GM18508 (cell line): ENCODE data around the gene TACO1.

ENCODE experiments used
- ATAC-seq: cut with Tn5 transposase; IDR thresholded peaks from one replicate; pipeline ENCODE4 v1.9.1; 2021; ENCODE audit warnings: moderate number of reproducible peaks; ENCODE audit not compliant: insufficient read depth, unreplicated experiment

TACO1 gene

DNA sequence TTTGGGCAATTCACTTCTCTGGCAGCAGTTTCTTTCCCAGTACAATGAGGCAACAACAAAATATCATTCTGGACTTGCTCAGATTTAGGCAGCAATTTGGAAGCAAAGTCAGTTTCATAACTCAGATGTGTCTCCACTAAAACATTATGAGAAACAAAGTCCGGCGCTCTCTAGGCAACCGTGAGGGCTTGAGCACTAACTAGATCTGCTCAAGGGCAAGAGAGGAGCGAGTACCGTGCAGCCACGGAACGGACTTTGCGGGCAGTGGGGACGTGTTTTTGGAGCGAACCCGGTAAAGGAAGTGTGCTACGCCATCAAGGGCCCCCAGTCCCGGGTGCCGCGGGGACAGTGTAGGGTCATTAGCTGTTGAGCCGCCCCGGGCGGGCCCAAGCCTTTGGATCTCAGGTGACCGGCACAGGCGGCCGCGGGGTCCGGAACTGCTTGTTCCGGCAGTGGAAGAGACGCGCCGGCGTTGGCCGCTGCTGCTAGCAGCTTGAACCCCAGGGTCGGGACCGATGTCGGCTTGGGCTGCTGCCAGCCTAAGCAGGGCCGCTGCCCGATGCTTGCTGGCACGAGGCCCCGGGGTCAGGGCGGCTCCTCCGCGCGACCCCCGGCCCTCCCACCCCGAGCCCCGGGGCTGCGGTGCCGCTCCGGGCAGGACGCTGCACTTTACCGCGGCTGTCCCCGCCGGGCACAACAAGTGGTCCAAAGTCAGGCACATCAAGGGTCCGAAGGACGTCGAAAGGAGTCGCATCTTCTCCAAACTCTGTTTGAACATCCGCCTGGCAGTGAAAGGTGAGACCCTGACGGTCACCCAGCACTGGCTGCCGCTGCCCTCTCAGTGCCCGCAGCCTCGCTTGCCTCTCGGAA is at the start of gene TACO1:
Gene TACO1 (plus strand): TSS at position 327 of the 870 bp plus-strand sequence. CDS start 189 bp downstream, at position 516.
- no peak for ATAC-seq

DNA sequence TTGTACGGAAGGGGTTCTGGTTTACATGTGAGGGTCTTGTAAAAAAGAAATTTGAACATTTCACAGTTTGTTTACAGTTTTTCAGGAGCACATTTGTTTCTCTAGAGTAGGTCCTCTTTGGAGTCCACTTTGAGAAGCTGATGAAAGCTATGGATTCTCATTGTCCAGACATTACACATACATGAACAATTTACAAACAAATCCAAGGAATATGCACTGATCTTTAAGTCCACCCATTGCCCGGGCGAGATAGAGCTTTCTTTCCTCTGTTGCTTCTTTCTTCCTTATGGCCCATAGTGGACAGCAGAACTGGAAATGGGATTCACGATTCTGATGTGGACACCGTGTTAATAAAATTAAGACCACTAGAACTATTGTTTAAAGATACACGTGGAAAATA is 48.5 kb upstream of the TACO1 start:
- ATAC-seq, result no peak

DNA sequence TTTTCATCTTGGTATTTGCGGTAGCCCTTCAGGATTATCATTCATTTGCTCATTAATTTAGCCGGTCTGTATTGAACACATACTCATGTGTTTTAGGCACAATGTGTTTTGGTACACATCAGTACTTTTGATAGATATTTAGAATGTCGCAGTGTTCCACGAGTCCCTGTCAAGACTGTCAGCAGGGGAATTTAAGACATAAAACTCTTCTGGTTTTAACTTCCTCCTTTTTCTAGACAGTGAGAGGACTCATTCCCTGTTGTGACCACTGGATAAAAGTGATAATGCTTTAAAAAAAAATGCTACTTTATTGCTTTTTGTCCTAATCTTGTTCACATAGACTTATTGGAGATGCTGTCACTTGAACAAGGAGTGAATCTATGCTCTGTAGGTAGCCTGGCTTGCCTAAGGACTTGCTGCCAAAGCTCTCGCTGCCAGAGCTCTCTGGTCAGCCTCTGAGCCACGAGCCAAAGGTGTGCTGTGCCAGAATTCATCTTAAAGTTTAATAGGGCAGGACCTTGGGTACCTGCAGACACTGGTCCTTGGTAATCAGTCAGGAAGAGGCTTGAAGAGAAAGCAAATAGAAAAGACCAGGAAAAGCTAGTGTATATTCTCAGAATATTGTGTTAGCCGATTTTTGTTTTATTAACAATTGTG is 45.1 kb upstream of the TACO1 start:
- ATAC-seq, result no peak

DNA sequence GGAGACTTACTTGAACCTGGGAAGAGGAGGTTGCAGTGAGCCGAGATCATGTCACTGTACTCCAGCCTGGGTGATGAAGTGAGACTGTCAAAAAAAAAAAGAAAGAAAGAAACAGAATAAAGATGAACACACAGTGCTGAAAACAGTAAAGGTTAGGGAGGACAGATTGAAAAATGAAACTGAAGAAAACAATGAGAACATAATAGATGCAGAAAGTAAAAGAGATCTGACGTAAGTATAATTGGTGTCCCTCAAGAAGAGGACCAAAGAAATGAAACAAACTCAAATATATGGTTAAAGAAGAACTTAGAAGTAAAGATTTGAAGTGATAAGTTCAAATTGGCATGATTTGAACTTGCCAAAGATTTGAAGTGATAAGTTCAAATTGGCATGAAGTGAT is 43.3 kb upstream of the TACO1 start:
- ATAC-seq, result no peak

DNA sequence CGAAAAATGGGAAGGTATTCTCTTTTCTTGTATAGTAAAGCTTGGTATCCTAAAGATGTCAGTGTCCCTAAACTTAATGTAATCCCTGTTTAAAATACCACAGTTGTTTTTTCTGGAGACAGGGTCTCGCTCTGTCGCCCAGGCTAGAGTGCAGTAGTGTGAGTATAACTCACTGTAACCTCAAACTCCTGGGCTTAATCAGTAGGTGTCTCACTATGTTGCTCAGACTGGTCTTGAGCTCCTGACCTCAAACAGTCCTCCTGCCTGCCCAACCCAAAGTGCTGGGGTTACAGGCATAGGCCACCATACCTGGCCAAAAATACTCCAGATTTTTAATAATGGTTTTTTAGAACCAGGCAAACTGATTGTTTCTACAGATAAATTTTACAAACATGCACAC is 42.3 kb upstream of the TACO1 start:
- ATAC-seq, result no peak

DNA sequence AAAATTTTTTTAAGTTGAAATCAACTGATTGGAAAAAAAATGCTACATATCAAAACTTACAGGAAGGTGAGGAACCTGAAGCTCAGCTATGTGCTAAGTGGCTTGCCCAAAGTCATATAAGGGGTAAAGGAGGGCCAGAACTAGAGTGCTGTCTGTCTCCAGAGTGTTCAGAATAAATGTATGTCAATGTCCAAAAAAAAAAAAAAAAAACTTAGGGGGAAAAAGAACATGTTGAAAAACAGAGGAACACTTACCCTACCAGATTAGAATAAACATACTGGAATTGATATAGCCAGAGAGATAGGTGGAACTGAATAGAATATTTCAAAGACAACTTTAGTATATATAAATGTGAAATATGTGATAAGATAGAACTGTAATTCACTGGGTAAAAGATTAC is 38.9 kb upstream of the TACO1 start:
- no peak for ATAC-seq

DNA sequence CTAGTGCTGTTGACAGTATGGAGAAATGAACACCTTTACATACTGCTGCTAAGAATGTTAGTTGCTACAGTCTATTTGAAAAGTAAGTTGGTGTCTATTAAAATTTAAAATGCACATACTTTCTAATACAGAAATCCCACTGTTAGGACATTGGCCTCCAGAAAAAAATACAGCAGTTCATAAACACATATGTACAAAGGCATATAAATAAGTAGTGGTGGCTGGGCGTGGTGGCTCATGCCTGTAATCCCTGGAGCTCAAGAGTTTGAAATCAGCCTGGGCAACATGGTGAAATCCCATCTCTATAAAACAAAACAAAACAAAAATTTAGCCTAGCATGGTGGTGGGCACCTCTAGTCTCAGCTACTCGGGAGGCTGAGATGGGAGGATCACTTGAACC is 37.4 kb upstream of the TACO1 start:
- ATAC-seq, result no peak

DNA sequence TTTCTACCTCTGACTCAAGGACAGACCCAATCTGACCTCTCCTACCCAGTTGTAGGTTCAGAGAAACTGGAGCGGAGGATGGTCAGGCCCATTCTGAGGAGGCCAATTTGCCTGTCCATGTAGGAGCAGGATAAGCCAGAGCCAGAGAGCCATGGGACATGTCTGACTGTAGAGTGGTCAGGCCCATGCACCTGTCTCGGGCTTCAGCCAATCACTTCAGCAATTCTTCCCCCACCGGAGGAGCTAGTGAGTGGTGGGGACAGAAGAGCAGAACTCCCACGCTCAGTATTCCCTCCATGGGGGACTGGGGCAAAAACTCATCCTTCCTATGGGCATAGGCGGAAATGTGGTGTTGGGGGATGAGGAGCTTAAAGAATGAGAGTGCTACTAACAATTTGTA is 36.1 kb upstream of the TACO1 start:
- ATAC-seq, result no peak

DNA sequence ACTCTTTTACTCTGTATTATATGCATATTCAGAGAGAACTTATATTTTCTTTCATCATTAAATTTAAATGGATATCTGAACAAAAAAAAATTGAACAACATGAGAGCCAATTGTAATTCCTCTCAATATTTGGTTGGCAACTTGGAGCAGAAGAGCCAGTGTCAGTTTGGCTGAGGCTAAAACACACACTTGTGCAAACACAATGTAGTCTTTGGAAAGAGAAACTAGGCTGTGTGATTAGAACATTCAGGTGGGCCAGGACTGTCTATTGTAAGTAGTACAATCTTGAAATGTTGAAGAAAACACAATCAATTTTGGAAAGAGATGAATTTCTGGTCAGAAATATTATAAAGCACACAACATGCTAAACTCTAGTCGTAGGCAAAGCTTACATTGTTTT is 33.5 kb upstream of the TACO1 start:
- no peak for ATAC-seq

DNA sequence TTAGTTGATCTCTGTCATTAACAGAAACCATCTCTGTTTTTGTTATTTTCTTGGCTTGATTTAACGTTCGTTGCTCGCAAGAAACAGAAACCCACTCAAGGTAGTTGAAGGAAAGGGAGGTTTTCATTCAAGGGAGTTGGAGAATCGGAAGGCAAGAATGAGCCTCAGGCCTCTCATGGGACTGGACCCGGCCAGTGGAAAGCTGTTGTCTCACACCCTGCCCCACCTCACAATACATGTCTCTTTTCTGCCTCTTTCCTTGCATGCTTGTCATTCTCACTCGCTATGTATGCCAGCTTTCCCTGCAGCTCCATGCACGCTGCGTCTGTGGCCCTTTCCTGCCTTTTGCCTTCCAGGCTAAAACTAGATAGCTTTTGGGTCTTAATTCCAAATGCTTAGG is 32.1 kb upstream of the TACO1 start:
- ATAC-seq, result no peak

DNA sequence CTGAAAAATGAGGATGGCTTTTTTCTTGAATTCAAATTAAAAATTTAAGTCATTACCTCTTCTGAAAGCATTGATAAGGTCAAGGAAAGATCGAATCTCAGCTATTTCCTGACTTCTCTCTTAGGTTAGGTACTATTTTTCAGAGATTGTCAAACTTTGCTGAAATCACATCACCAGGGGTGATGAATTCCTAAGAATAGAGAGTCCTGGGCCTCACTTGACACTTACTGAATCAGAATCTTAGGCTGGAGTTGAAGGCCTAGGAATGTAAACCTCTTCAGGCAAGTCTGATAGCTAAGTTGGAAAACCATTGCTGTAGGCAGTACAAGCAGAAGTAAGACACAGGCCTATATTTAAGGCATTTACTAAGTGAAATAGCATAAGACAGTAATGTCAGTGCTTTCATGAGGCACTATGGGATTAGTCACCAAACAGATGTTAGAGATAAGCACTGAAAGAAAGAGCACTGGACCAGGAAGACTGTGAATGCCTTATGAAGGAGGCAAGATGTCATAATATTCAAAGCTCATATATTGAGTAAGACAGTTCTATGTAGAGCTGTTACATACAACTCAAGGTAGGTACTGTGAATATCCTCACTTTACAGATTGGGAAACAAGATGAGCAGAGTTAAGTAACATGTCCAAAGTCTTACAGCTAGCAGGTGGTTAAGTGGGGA is 28.9 kb upstream of the TACO1 start:
- ATAC-seq, result no peak

DNA sequence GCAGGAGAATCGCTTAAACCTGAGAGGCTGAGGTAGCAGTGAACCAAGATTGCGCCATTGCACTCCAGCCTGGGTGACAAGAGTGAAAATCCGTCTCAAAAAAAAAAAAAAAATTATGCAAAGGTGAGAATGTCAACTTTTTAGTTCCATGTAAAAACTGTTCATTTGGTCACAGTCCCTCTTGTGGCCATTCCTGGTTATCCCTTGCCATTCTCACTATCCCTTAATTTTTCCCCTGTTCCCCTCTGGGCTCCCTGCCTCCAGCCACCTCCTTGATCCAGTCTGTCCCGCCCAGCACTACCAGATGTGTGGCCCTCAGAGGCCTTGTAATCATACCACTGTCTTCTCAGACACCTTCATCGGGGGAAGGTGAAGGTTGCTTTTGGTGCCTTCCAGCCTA is 27.1 kb upstream of the TACO1 start:
- ATAC-seq, result no peak

DNA sequence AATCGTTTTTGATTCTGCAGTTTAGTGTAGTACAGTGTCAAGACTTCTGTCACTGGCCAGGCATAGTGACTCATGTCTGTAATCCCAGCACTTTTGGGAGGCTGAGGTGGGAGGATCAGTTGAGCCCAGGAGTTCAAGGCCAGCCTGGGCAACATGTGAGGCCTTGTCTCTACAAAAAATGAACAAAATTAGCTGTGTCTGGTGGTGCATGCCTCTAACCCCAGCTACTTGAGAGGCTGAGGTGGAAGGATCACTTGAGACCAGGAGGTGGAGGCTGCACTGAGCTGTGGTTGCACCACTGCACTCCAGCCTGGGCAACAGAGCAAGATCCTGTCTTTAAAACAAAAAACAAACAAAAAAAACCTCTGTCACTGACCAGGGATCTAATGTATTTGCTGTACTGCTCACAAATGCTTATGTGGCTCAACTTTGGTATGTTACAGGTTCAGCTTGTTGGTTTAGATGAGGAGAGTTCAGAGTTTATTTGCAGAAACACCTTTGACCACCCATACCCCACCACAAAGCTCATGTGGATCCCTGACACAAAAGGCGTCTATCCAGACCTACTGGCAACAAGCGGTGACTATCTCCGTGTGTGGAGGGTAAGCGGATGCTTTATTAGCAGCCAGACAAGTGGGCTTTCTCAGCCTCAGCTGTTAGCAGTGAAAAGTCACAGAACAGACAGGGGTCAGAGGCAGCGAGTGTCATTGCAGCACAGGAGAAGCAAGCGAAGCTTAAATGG is 22.5 kb upstream of the TACO1 start:
- no peak for ATAC-seq

DNA sequence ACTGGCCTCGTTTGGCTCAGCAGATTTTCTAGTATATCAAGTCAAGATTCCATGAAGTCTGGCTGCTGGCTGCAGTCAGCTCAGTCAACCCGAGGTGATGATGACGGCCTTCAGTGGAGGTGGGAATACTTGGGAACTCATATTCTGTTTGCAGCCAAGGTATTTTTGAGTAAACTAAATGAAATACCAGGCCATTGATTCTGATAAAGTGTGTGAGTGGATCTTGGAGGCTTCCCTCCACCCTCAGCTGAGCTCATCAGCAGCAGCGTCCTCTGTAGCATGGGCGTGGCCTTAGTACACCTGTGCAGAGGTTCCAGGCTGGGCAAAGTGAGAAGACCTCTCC is 22.0 kb upstream of the TACO1 start:
- no peak for ATAC-seq

DNA sequence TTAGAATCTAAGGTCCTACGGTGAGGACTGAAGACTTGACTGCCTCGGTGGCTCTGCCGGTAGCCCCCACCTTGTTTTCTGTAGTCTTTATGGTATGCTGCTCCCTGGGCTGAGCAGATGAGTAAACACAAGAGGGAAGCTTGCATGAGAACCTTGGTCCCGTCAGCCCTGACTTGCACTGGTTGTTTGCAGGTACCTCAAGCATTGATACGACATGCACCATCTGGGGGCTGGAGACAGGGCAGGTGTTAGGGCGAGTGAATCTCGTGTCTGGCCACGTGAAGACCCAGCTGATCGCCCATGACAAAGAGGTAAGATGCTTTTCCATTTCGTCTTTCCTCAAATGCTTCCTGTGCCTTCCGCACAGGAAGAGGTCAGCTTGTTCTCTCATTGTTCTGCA is 21.1 kb upstream of the TACO1 start:
- no peak for ATAC-seq

DNA sequence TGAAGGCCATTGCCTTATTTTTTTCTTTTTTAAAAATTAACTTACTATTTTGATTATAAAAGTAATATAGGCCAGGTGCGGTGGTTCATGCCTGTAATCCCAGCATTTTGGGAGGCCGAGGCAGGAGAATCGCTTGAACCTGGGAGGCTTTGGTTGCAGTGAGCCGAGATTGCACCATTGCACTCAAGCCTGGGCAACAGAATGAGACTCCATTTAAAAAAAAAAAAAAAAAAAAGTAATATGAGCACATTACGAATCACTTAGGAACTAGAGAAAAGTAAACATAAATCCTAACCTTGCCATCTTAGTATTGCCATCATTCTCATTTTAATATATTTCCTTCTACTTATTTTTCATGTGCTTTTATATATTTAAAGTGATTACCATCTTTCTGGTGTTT is 12.9 kb upstream of the TACO1 start:
- no peak for ATAC-seq

DNA sequence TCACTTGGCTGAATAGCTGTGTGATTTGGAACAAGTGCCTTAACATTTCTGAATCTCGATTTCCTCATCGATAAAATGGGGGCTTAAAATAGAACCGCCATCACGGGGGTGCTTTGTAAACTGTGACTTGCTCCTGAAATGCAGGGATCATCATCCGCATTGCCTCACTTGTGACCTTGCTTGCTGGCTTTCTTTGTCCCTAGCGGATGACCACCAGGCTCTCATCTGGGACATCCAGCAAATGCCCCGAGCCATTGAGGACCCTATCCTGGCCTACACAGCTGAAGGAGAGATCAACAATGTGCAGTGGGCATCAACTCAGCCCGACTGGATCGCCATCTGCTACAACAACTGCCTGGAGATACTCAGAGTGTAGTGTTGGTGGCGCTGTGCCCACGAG is 11.9 kb upstream of the TACO1 start:
- ATAC-seq, result no peak

DNA sequence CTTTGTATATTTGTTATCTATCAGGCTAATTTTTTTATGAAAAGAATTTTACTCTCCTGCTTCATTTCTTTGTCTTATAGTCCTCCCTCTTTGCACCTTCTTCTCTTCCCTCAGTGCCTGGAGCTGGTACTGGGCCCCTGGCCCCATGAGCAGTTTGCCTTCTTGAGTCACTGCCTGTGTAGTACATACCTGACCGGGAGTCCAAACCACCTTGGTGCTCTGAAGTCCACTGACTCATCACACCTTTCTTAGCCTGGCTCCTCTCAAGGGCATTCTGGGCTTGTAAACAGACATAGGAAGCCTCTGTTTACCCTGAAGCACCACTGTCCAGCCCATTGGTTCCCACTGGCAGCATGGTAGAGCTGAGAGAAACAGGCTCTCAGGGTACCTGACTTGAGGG is 11.0 kb upstream of the TACO1 start:
- no peak for ATAC-seq

DNA sequence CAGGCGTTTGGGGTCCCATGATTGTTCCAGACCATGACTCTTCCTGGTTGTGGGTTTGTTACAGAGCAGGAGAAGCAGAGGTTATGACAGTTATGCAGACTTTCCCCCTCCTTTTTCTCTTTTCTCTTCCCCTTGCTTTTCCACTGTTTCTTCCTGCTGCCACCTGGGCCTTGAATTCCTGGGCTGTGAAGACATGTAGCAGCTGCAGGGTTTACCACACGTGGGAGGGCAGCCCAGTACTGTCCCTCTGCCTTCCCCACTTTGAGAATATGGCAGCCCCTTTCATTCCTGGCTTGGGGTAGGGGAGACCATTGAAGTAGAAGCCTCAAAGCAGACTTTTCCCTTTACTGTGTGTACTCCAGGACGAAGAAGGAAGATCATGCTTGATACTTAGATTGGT is 7.9 kb upstream of the TACO1 start:
- ATAC-seq, result no peak

DNA sequence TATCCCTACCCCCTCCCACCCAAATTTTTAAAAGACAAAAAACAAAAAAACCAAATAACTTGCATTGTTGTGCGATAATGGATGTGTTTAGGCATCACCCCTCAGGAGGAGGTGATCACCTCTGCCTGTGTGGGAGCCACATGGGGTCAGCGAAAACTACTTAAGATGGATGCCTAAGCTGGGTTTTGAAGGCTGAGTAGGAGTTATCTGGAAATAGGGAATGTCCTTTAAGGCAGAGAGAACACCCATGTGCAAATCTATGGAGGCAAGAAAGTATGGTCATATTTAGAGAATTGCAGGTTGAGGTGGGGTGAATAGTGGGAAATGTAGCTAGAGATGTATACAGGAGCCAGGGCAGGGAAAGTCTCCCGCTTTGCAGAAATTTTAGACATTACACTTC is 5.6 kb upstream of the TACO1 start:
- ATAC-seq, result no peak
